ENCODE results near the gene ST6GALNAC4.

- TF ChIP-seq TAF1 (IDR thresholded peaks at IDR 0.05; ENCODE audit: borderline replicate concordance, insufficient read depth, low read length) (no peak), POLR2AphosphoS5 (IDR thresholded peaks at IDR 0.05; ENCODE audit: low read depth, low read length) (no peak), REST (IDR thresholded peaks at IDR 0.05; ENCODE audit: insufficient read depth in 1 of 2, low read depth in 2 of 2, low read length in 2 of 2) (no peak), FOXP2 (optimal IDR thresholded peaks at IDR 0.05; ENCODE audit: borderline replicate concordance, extremely low read depth, extremely low read length, insufficient read depth) (no peak)
These were observed 26.9 kb upstream of the ST6GALNAC4 start for GRCh38 chr9:127943731-127944144.

All from PFSK-1 (cell line).